Measurements from ENCODE around the gene FOXP1. TPM values are rescaled to one million over a fixed set of nuclear protein-coding genes. Genes with fewer than 3 reads are reported as not detected.
A peak's percentile ranks its signal among the peaks of the same experiment; 100 is the strongest.

Gene FOXP1
- total and polyA plus RNA-seq, 2 of the 13 experiments (the other 11 are each of a cell fraction or from before 2014, with no cell fraction given), result 40.4 to 59.0 TPM

DNA sequence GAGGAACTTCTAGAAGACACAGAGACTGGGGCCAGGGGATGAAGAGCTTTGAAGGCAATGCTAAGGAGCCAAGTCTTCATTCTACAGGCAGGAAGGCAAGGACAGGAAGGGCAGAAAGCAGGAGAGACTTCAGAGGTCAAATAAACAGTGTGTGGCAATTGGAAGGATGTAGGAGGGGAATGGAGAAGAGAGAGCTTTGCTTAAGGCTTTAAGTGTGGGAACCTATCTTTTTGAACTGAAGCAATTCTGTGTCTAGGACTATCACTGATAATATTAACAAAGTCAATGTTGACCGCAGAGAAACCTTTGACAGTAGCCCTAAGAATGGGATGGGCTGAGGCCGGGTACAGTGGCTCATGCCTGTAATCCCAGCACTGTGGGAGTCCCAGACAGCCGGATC is 325.0 kb downstream of the FOXP1 start (continued):
- TF ChIP-seq NFYB (CRISPR knock-in tag; IDR thresholded peaks at IDR 0.05) (no peak), FOXJ3 (CRISPR knock-in tag; IDR thresholded peaks at IDR 0.05; ENCODE audit: borderline replicate concordance) (peak; percentile 41; the same call in 1 of the 2 replicates), ZNF766 (CRISPR knock-in tag; IDR thresholded peaks at IDR 0.05; ENCODE audit: borderline replicate concordance) (0 out of 2 replicates have a peak, but pooled peaks have one; percentile 30), BRF2 (CRISPR knock-in tag; IDR thresholded peaks at IDR 0.05) (no peak), STAG1 (CRISPR knock-in tag; IDR thresholded peaks at IDR 0.05) (0 out of 2 replicates have a peak, but pooled peaks have one; percentile 2), NFRKB (IDR thresholded peaks at IDR 0.05) (no peak), RELA (CRISPR knock-in tag; IDR thresholded peaks at IDR 0.05) (no peak), ZNF354B (CRISPR knock-in tag; IDR thresholded peaks at IDR 0.05) (no peak), MED1 (CRISPR knock-in tag; IDR thresholded peaks at IDR 0.05) (peak; percentile 45; the same call in 1 of the 2 replicates), HOXA3 (CRISPR knock-in tag; IDR thresholded peaks at IDR 0.05) (peak; percentile 15; the same call in 1 of the 2 replicates), CEBPG (CRISPR knock-in tag; IDR thresholded peaks at IDR 0.05) (peak; percentile 44; the same call in 1 of the 2 replicates), KDM1A (CRISPR knock-in tag; IDR thresholded peaks at IDR 0.05) (0 out of 2 replicates have a peak, but pooled peaks have one; percentile 5), ISL2 (CRISPR knock-in tag; IDR thresholded peaks at IDR 0.05) (peak; percentile 73), ZNF691 (CRISPR knock-in tag; IDR thresholded peaks at IDR 0.05; ENCODE audit: borderline replicate concordance, low read depth) (no peak), HNF4A (CRISPR knock-in tag; IDR thresholded peaks at IDR 0.05) (peak; percentile 52), HNF4G (IDR thresholded peaks at IDR 0.05; ENCODE audit: borderline replicate concordance, low read depth, low read length) (peak; percentile 15; the same call in 1 of the 2 replicates), HNF4G (CRISPR knock-in tag; IDR thresholded peaks at IDR 0.05; ENCODE audit: borderline replicate concordance, low read depth) (no peak), TCF7 (IDR thresholded peaks at IDR 0.05; ENCODE audit: low read depth) (peak; percentile 65; the same call in 1 of the 2 replicates), FOXP1 (IDR thresholded peaks at IDR 0.05) (no peak), FOXP1 (CRISPR knock-in tag; IDR thresholded peaks at IDR 0.05) (peak; percentile 23; the same call in 1 of the 2 replicates), NR2F6 (IDR thresholded peaks at IDR 0.05) (peak; percentile 78), NR2F6 (CRISPR knock-in tag; IDR thresholded peaks at IDR 0.05) (peak; percentile 45; the same call in 1 of the 2 replicates)
- TF ChIP-seq, protein P1, sequence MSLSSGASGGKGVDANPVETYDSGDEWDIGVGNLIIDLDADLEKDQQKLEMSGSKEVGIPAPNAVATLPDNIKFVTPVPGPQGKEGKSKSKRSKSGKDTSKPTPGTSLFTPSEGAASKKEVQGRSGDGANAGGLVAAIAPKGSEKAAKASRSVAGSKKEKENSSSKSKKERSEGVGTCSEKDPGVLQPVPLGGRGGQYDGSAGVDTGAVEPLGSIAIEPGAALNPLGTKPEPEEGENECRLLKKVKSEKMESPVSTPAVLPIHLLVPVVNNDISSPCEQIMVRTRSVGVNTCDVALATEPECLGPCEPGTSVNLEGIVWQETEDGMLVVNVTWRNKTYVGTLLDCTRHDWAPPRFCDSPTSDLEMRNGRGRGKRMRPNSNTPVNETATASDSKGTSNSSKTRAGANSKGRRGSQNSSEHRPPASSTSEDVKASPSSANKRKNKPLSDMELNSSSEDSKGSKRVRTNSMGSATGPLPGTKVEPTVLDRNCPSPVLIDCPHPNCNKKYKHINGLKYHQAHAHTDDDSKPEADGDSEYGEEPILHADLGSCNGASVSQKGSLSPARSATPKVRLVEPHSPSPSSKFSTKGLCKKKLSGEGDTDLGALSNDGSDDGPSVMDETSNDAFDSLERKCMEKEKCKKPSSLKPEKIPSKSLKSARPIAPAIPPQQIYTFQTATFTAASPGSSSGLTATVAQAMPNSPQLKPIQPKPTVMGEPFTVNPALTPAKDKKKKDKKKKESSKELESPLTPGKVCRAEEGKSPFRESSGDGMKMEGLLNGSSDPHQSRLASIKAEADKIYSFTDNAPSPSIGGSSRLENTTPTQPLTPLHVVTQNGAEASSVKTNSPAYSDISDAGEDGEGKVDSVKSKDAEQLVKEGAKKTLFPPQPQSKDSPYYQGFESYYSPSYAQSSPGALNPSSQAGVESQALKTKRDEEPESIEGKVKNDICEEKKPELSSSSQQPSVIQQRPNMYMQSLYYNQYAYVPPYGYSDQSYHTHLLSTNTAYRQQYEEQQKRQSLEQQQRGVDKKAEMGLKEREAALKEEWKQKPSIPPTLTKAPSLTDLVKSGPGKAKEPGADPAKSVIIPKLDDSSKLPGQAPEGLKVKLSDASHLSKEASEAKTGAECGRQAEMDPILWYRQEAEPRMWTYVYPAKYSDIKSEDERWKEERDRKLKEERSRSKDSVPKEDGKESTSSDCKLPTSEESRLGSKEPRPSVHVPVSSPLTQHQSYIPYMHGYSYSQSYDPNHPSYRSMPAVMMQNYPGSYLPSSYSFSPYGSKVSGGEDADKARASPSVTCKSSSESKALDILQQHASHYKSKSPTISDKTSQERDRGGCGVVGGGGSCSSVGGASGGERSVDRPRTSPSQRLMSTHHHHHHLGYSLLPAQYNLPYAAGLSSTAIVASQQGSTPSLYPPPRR (CRISPR knock-in tag; IDR thresholded peaks at IDR 0.05; ENCODE audit: borderline replicate concordance), result peak; percentile 43; the same call in 1 of the 2 replicates
- TF ChIP-seq, protein P2, sequence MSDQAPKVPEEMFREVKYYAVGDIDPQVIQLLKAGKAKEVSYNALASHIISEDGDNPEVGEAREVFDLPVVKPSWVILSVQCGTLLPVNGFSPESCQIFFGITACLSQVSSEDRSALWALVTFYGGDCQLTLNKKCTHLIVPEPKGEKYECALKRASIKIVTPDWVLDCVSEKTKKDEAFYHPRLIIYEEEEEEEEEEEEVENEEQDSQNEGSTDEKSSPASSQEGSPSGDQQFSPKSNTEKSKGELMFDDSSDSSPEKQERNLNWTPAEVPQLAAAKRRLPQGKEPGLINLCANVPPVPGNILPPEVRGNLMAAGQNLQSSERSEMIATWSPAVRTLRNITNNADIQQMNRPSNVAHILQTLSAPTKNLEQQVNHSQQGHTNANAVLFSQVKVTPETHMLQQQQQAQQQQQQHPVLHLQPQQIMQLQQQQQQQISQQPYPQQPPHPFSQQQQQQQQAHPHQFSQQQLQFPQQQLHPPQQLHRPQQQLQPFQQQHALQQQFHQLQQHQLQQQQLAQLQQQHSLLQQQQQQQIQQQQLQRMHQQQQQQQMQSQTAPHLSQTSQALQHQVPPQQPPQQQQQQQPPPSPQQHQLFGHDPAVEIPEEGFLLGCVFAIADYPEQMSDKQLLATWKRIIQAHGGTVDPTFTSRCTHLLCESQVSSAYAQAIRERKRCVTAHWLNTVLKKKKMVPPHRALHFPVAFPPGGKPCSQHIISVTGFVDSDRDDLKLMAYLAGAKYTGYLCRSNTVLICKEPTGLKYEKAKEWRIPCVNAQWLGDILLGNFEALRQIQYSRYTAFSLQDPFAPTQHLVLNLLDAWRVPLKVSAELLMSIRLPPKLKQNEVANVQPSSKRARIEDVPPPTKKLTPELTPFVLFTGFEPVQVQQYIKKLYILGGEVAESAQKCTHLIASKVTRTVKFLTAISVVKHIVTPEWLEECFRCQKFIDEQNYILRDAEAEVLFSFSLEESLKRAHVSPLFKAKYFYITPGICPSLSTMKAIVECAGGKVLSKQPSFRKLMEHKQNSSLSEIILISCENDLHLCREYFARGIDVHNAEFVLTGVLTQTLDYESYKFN (CRISPR knock-in tag; conservative IDR thresholded peaks at IDR 0.05), result 0 out of 2 replicates have a peak, but pooled peaks have one; percentile 3
